AG08395 (cell line): ENCODE data around the gene EDN1.

Source experiments
- DNase-seq: peaks from one replicate; pipeline ENCODE4 v3.0.0; 2012; ENCODE audit warnings: mixed read lengths, low spot score

The EDN1 gene

GRCh38 chr6:12289933-12290820 lies at the start of gene EDN1:
Gene EDN1, plus strand, starts transcription at chr6:12290361. Its CDS starts 269 bp downstream, at chr6:12290630.
- DNase-seq, result peak; percentile 74

- no peak for DNase-seq
Measured at GRCh38 chr6:12241493-12242175, 48.5 kb upstream of the EDN1 start.

GRCh38 chr6:12243169-12243568 lies 47.0 kb upstream of the EDN1 start:
- no peak for DNase-seq

GRCh38 chr6:12245360-12245759 lies 44.8 kb upstream of the EDN1 start:
- no peak for DNase-seq

- no peak for DNase-seq
Measured at GRCh38 chr6:12245763-12246718, 44.1 kb upstream of the EDN1 start.

- DNase-seq, result no peak
Measured at GRCh38 chr6:12246900-12247299, 43.3 kb upstream of the EDN1 start.

- DNase-seq, result no peak
Measured at GRCh38 chr6:12249541-12250382, 40.4 kb upstream of the EDN1 start.

- no peak for DNase-seq
Measured at GRCh38 chr6:12250383-12250770, 39.8 kb upstream of the EDN1 start.

- no peak for DNase-seq
Measured at GRCh38 chr6:12254210-12254609, 36.0 kb upstream of the EDN1 start.

GRCh38 chr6:12258191-12258590 lies 32.0 kb upstream of the EDN1 start:
- no peak for DNase-seq

GRCh38 chr6:12258591-12259075 lies 31.5 kb upstream of the EDN1 start:
- no peak for DNase-seq

GRCh38 chr6:12260458-12261093 lies 29.6 kb upstream of the EDN1 start:
- DNase-seq, result no peak

GRCh38 chr6:12261502-12261901 lies 28.7 kb upstream of the EDN1 start:
- no peak for DNase-seq

- no peak for DNase-seq
Measured at GRCh38 chr6:12262236-12263061, 27.7 kb upstream of the EDN1 start.

- no peak for DNase-seq
Measured at GRCh38 chr6:12263403-12263802, 26.8 kb upstream of the EDN1 start.

- DNase-seq, result no peak
Measured at GRCh38 chr6:12264671-12265070, 25.5 kb upstream of the EDN1 start.

GRCh38 chr6:12265296-12265695 lies 24.9 kb upstream of the EDN1 start:
- no peak for DNase-seq

- peak; percentile 28 for DNase-seq
Measured at GRCh38 chr6:12265791-12266190, 24.4 kb upstream of the EDN1 start.

- peak; percentile 73 for DNase-seq
Measured at GRCh38 chr6:12266571-12266970, 23.6 kb upstream of the EDN1 start.

- DNase-seq, result no peak
Measured at GRCh38 chr6:12269110-12269509, 21.1 kb upstream of the EDN1 start.
